H54 (cell line): ENCODE results near the gene STPG3.
"Not testable (repeated sequence)": the region's sequence is repeated elsewhere in the genome, so short reads cannot be mapped to it uniquely, and the experiment has no call there.

ENCODE experiments used
- DNase-seq: peaks from one replicate; pipeline ENCODE4 v3.0.0; 2011; ENCODE audit warnings: low spot score, mixed read lengths; ENCODE audit not compliant: insufficient read length
- FAIRE-seq: peaks from 3 replicates; lab custom pipeline; 2011; peaks lifted over from hg19 to GRCh38; lab: Jason Lieb, UNC
- POLR2A ChIP-seq: IDR thresholded peaks from 2 replicates; pipeline ENCODE4 v1.6.1; 2011; ENCODE audit warnings: low read depth, mild to moderate bottlenecking, low read length

STPG3 gene

GRCh38 chr9:137241490-137242268, 9.4 kb upstream of the STPG3 start:
- FAIRE-seq (no peak), DNase-seq (no peak)
- TF ChIP-seq POLR2A = peak; percentile 13; the same call in 1 of the 2 replicates

- FAIRE-seq = no peak
These were observed 8.6 kb upstream of the STPG3 start for GRCh38 chr9:137242269-137243203.

GRCh38 chr9:137243266-137243625, 7.8 kb upstream of the STPG3 start:
- peak; percentile 14; the same call in 1 of the 2 replicates for TF ChIP-seq POLR2A
- FAIRE-seq, DNase-seq: not testable (repeated sequence)

More at GRCh38 chr9:137242269-137243203, 8.6 kb upstream of the STPG3 start:
- no peak for DNase-seq
- TF ChIP-seq POLR2A = no peak

GRCh38 chr9:137243626-137244485, 7.2 kb upstream of the STPG3 start:
- peak; percentile 82 for DNase-seq
- peak; percentile 71 for TF ChIP-seq POLR2A
- no peak for FAIRE-seq

- no peak for FAIRE-seq
- no peak for DNase-seq
- TF ChIP-seq POLR2A = no peak; the same call in 1 of the 2 replicates
These were observed 6.3 kb upstream of the STPG3 start for GRCh38 chr9:137244486-137245449.

GRCh38 chr9:137245450-137246421, 5.3 kb upstream of the STPG3 start:
- no peak for FAIRE-seq
- TF ChIP-seq POLR2A = no peak
- no peak for DNase-seq

- FAIRE-seq = no peak
- DNase-seq = no peak
These were observed 3.8 kb upstream of the STPG3 start for GRCh38 chr9:137247135-137247915.

GRCh38 chr9:137247916-137248175, 3.2 kb upstream of the STPG3 start:
- DNase-seq = no peak
- no peak for TF ChIP-seq POLR2A
- no peak for FAIRE-seq

More at GRCh38 chr9:137247135-137247915, 3.8 kb upstream of the STPG3 start:
- 0 out of 2 replicates have a peak, but pooled peaks have one; percentile 7 for TF ChIP-seq POLR2A

GRCh38 chr9:137250329-137251193, 525 bp upstream of the STPG3 start:
- FAIRE-seq (no peak), DNase-seq (no peak)
- no peak for TF ChIP-seq POLR2A
